Ascending aorta (tissue), 2 donors: ENCODE measurements around the gene ZSWIM7. TPM values are rescaled to one million over a fixed set of nuclear protein-coding genes. Genes with fewer than 3 reads are reported as not detected.
A peak's percentile ranks its signal among the peaks of the same experiment; 100 is the strongest.

ENCODE experiments used
- DNase-seq, 2 donors: peaks; one replicate each; pipeline ENCODE4 v3.0.0-alpha.2; 2019; ENCODE audit warnings: low spot score in 2 of 2
- H3K27ac ChIP-seq, 2 donors: fragments of 200-600 bp; sonication (generic); one replicate each; pipeline ENCODE4 v1.5.1; 2016 to 2017; ENCODE audit warnings: mild to moderate bottlenecking in 1 of 2
- H3K27me3 ChIP-seq: fragments of 200-600 bp; sonication (generic); one replicate; pipeline ENCODE4 v1.5.1; 2017
- H3K36me3 ChIP-seq, 2 donors: fragments of 200-600 bp; sonication (generic); one replicate each; pipeline ENCODE4 v1.5.1; 2016
- H3K4me1 ChIP-seq, 2 donors: fragments of 200-600 bp; sonication (generic); one replicate each; pipeline ENCODE4 v1.5.1; 2016 to 2017; ENCODE audit warnings: mild to moderate bottlenecking in 1 of 2
- H3K4me3 ChIP-seq, 2 donors: fragments of 200-600 bp; sonication (generic); one replicate each; pipeline ENCODE4 v1.5.1; 2016 to 2017; ENCODE audit warnings: mild to moderate bottlenecking in 1 of 2
- H3K9me3 ChIP-seq, 2 donors: fragments of 200-600 bp; sonication (generic); one replicate each; pipeline ENCODE4 v1.5.1; 2016
- CTCF ChIP-seq, 3 experiments: fragments of 200-600 bp in 2 of 3; fragments of 450-650 bp in 1 of 3; sonication (generic) in 2 of 3; IDR thresholded peaks; one replicate each; pipeline ENCODE4 v1.5.1; 2016 to 2019; ENCODE audit warnings: antibody characterized with exemption in 3 of 3, mild to moderate bottlenecking in 1 of 3, moderate library complexity in 1 of 3
- intact Hi-C: fragments of 100-400 bp; cut with DNase I; formaldehyde crosslinking; loops from one replicate; pipeline ENCODE4 v1.15.1; 2023
- total RNA-seq: library from RNA; depleted of rRNA; stranded (reverse); fragments of >200 nt; gene quantifications from one replicate; pipeline ENCODE4 v1.1.0, GENCODE V29; 2016

Gene ZSWIM7
- total RNA-seq, 1 donor from 2014 or later, result 0.75 TPM

- Histone ChIP-seq H3K4me3 (no peak overlapping the region), H3K27ac (no peak overlapping the region), H3K9me3 (no peaks in the 10 kb centered on the region), H3K27me3 (no peaks in the 10 kb centered on the region), H3K36me3 (peaks cover 48 to 58% of the 10 kb centered on the region in 2 donors), H3K4me1 (peaks cover 4 to 7% of the 10 kb centered on the region in 2 donors)
- intact Hi-C loops, result no loop called here
- no peak for DNase-seq
- no peak for TF ChIP-seq CTCF (IDR thresholded peaks at IDR 0.05)
Observed at GRCh38 chr17:16025202-16025601, 25.7 kb upstream of the ZSWIM7 start.

GRCh38 chr17:16023881-16024280 is 24.4 kb upstream of the ZSWIM7 start:
- Histone ChIP-seq H3K9me3 (no peaks in the 10 kb centered on the region), H3K27me3 (no peaks in the 10 kb centered on the region), H3K36me3 (peaks cover 39 to 49% of the 10 kb centered on the region in 2 donors), H3K4me3 (no peak overlapping the region), H3K4me1 (peaks cover 4 to 7% of the 10 kb centered on the region in 2 donors), H3K27ac (no peak overlapping the region)
- intact Hi-C loops, result no loop called here
- TF ChIP-seq CTCF (IDR thresholded peaks at IDR 0.05), result no peak
- DNase-seq, result no peak

- Histone ChIP-seq H3K36me3 (peaks cover 12 to 15% of the 10 kb centered on the region in 2 donors), H3K9me3 (no peaks in the 10 kb centered on the region), H3K4me1 (no peaks in the 10 kb centered on the region), H3K27ac (no peak overlapping the region), H3K27me3 (no peaks in the 10 kb centered on the region), H3K4me3 (no peak overlapping the region)
- intact Hi-C loops, result no loop called here
- no peak for DNase-seq
- no peak for TF ChIP-seq CTCF (IDR thresholded peaks at IDR 0.05)
Observed at GRCh38 chr17:16019347-16019746, 19.8 kb upstream of the ZSWIM7 start.

GRCh38 chr17:16013943-16014407 is 14.5 kb upstream of the ZSWIM7 start:
- Histone ChIP-seq H3K36me3 (peaks cover 7 to 16% of the 10 kb centered on the region in 2 donors), H3K4me3 (no peak overlapping the region), H3K4me1 (peaks cover 0 to 3% of the 10 kb centered on the region in 2 donors), H3K9me3 (no peaks in the 10 kb centered on the region), H3K27ac (peak overlapping the region; percentile 5 to 21), H3K27me3 (no peaks in the 10 kb centered on the region)
- intact Hi-C loops, result no loop called here
- TF ChIP-seq CTCF (IDR thresholded peaks at IDR 0.05), result peak; percentile 29 to 42 (median 31)
- DNase-seq, result no peak

GRCh38 chr17:16007439-16007838 is 7.9 kb upstream of the ZSWIM7 start:
- peaks cover 59 to 74% of the 10 kb centered on the region in 2 donors for H3K36me3 ChIP-seq
- no peak for DNase-seq
- TF ChIP-seq CTCF (IDR thresholded peaks at IDR 0.05), result no peak
- H3K4me1 ChIP-seq, result no peaks in the 10 kb centered on the region
- H3K4me3 ChIP-seq, result no peak overlapping the region
- H3K9me3 ChIP-seq, result no peaks in the 10 kb centered on the region
- no peaks in the 10 kb centered on the region for H3K27me3 ChIP-seq
- H3K27ac ChIP-seq, result no peak overlapping the region
- intact Hi-C loops, result no loop called here

- TF ChIP-seq CTCF (IDR thresholded peaks at IDR 0.05), result no peak
- Histone ChIP-seq H3K9me3 (no peaks in the 10 kb centered on the region), H3K4me3 (no peak overlapping the region), H3K27me3 (no peaks in the 10 kb centered on the region), H3K36me3 (peaks cover 63 to 79% of the 10 kb centered on the region in 2 donors), H3K4me1 (peaks cover 4 to 5% of the 10 kb centered on the region in 2 donors), H3K27ac (no peak overlapping the region)
- intact Hi-C loops, result no loop called here
- DNase-seq, result no peak
Observed at GRCh38 chr17:16005636-16006035, 6.1 kb upstream of the ZSWIM7 start.
